DMS53 (cell line): ENCODE results near the gene BTG3.

Experiments
- DNase-seq: peaks from one replicate; lab custom pipeline; 2025; lab: John Stamatoyannopoulos, UW

BTG3 gene

DNA sequence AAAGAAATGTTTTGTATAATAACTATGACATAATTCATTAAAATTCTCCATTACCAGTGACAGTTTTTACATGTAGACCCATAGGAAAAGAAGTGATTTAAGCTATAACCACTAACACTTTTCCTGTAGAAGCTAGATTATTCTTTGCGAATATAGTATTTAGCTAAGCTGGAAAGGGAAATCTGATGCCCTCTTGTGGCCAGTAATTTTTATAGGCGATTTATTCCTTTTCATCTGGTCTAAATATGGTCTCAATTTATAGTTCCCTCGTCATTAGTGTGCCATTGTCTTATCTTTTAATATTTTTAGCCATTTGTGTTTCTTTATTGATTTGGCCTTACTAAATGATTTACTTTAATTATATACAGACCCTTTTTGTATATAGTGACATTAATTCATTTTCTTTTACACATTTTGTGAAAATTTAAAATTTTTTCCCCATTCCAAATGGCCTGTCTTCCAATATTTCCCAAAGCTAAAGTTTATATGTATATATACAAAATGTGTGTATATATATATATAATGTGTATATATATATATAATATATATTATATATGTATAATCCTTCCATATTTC, 26.7 kb downstream of the BTG3 start:
- peak; percentile 68 for DNase-seq

GRCh38 chr21:17583898-17584297, 28.8 kb downstream of the BTG3 start:
- no peak for DNase-seq

GRCh38 chr21:17580319-17580718, 32.4 kb downstream of the BTG3 start:
- no peak for DNase-seq

GRCh38 chr21:17578876-17579275, 33.8 kb downstream of the BTG3 start:
- DNase-seq = no peak

GRCh38 chr21:17578162-17578561, 34.5 kb downstream of the BTG3 start:
- peak; percentile 4 for DNase-seq

GRCh38 chr21:17577701-17578100, 35.0 kb downstream of the BTG3 start:
- DNase-seq = no peak

DNA sequence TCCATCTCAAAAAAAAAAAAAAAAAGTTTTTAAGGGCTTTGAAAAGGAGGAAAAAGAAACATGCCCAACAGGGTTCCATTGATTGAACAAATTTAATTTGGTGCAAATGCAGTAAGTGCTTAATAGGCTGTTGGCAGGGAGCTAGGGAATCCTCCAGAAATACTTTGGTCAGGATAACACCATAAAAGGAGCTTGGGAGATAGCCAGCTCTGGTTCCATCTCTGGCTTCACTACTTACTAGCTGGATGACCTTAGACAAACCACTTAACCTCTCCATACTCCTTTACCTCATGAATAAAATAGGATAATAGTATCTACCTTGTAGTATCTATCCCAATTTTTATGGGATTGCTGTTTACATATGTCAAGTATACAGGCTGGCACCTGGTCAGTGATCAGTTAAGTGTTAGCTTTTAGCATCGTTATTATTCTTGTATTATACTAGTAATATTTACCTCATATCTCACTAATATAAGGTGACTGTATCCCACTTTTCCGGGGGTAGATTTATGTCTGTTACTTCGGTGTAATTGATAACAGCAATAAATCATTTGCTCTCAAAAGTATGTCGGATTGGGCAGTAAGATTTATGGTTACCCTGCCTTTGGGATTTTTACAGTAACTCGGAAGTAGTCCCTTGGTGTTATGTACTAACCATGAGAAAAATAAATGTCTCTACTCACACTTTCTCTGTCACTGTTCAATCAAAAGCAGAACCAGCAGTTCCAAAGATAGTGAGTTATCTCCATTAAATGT, 36.4 kb downstream of the BTG3 start:
- peak; percentile 16 for DNase-seq

- no peak for DNase-seq
These were observed 37.6 kb downstream of the BTG3 start for GRCh38 chr21:17575076-17575475.

- no peak for DNase-seq
These were observed 40.3 kb downstream of the BTG3 start for GRCh38 chr21:17572431-17572830.

- DNase-seq = no peak
These were observed 41.9 kb downstream of the BTG3 start for GRCh38 chr21:17570786-17571185.

- DNase-seq = no peak
These were observed 52.2 kb downstream of the BTG3 start for GRCh38 chr21:17560377-17561025.

- DNase-seq = peak; percentile 45
These were observed 57.8 kb downstream of the BTG3 start for GRCh38 chr21:17554679-17555465.

- DNase-seq = no peak
These were observed 58.6 kb downstream of the BTG3 start for GRCh38 chr21:17554120-17554519.

GRCh38 chr21:17552410-17552809, 60.3 kb downstream of the BTG3 start:
- no peak for DNase-seq

- DNase-seq = no peak
These were observed 61.9 kb downstream of the BTG3 start for GRCh38 chr21:17550671-17551308.

GRCh38 chr21:17548262-17548661, 64.4 kb downstream of the BTG3 start:
- no peak for DNase-seq

DNA sequence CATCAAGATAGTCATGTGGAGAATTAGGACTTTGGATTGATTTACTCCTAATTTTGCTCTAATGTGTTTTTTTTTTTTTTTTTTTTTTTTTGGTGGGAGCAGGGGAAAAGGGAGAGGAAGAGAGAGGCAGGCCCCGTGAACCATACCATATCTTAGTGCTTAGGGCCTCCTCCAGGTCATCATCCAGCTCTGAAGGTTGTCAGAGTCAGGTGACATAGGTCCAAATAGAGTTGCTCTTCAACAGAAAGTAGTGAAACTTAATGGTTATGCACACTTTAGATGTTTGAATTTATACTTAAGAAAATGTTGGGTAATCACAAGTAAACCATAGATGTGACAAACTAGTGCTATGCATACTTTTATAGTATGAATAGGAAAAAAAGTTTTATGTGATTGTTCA, 67.7 kb downstream of the BTG3 start:
- DNase-seq = no peak
